ENCODE measurements around the gene PARP3. TPM values are rescaled to one million over a fixed set of nuclear protein-coding genes. Genes with fewer than 3 reads are reported as not detected.

The PARP3 gene
- total RNA-seq, 2 experiments from 2014 or later = 15.8 to 19.0 TPM

DNA sequence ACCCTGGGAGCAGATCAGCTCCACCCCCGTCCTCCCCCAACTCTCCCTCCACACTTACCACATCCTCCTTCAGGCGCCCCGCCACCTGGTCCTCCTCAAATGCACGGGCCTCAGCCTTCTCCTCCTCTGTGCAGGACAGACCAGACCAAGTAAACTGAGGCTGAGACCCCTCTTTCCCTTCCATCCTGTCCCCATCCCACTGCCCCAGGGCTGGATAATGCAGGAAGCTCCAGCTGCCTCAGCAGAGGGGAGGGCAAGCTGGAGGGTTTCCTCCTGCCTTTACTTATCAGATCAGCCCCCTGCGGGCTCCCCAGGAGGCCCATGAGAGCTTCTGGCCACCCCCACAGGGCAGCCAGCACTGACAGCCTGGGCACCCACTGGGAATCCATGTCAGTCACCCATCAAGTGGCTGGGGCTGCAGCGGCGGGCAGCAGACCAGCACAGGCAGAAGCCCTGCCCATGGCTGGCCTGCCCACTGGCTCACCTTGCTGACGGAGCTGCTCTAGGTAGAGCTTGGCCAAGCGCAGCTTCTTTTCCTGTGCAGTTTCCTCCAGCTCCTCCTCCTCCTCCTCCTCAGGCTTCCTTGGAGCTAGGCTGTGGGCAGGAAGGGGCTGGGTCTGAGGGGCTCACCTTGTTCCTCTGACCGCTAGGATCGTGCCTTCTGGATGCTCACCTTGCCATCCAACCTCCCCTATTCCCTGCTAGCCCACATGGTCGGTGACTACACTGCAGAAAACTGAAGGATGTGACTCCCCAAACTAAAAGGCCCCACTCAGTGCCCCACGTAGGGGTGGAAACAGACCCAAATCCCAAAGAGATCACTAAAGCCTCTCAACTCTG is 4.3 kb upstream of the PARP3 start:
- H3K4me3 Mint-ChIP-seq = no peak overlapping the region
- CTCF ChIA-PET = interaction anchor here (1.4 kb wide), 1 partner anchor 36 kb away, joined by 4 read pairs; the partner anchor contains the start of gene ABHD14B
- no peak for ATAC-seq

DNA sequence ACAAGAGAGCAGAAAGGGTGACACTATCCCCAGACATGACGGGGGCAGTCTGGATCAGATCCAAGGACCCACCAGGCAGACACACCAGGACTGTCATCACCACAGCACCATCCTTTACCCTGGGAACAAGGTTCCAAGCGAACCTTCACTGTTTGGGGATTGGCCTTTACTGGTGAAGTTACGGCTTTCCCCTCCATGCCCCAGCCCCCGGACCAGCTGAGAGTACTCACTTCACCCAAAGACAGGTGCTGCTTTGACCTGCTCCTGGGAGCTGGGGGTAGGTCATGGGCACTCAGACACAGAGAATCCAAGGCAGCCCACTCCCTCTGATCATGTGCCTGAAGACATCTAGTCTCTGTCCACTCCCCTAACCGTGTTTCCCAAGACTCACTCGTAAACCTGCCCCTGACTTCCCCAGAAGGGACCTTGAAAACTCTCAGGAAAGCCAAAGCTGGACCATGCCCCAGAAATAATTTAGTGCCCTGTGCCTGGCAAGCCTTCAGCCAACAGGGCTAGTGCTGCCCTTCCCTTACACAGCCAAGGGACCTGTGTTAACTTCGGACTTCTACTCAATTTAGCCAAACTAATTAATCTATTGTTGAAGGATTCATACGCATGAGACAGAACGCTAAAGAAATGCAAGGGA is 3.3 kb upstream of the PARP3 start:
- ATAC-seq = no peak
- DNase-seq = no peak
- no peaks in the 10 kb centered on the region for H3K9me3 Mint-ChIP-seq (ENCODE audit: low read depth)
- peaks cover 46% of the 10 kb centered on the region for H3K4me1 Mint-ChIP-seq
- CTCF ChIA-PET = interaction anchor here (1.4 kb wide), 1 partner anchor 35 kb away, joined by 4 read pairs; the partner anchor contains the start of gene ABHD14B
- peaks cover 21% of the 10 kb centered on the region for H3K36me3 Mint-ChIP-seq
- no peaks in the 10 kb centered on the region for H3K27me3 Mint-ChIP-seq
- no peak overlapping the region for H3K4me3 Mint-ChIP-seq
- H3K27ac Mint-ChIP-seq = no peak overlapping the region

More for the DNA sequence above, 4.3 kb upstream of the PARP3 start:
- H3K9me3 Mint-ChIP-seq (ENCODE audit: low read depth) = no peaks in the 10 kb centered on the region
- no peaks in the 10 kb centered on the region for H3K27me3 Mint-ChIP-seq
- peaks cover 41% of the 10 kb centered on the region for H3K4me1 Mint-ChIP-seq
- no peak for DNase-seq
- peaks cover 23% of the 10 kb centered on the region for H3K36me3 Mint-ChIP-seq
- peak overlapping the region; percentile 54 for H3K27ac Mint-ChIP-seq

DNA sequence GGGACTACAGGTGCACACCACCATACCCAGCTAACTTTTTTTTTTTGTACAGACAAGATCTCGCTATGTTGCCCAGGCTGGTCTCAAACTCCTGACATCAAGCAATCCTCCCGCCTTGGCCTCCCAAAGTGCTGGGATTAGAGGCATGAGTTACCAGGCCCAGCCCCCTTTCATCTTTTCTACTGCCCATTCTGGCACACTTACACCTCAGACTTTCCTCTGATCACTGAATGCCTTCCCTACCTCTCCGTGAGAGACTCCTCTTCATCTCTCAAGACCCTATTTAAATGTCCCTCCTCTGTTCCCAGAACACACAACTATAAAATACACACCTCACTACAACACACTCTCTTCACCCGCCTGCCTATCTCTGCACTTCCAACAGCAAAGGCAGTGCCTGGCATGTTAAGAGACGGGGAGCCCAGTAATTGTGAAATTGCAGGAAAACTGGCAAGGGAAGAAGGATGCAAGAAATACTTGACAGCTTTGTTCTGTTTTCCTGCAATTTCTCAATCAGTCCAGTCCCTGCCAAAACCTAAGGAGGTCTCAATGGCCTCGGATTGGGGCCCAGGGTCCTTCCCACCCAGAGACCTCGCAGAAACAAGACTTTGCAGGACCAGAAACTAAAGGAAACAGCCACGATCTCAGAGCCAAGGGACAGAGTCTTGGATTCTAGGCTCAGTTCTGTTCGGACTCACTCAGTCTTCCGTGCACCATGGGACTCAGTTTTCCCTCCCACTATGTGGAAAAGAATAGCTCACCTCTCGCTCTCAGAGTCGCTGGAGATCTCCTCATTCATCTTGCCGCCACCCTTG is 1.3 kb upstream of the PARP3 start:
- Mint-ChIP-seq H3K27me3 (no peaks in the 10 kb centered on the region), H3K4me1 (peaks cover 46% of the 10 kb centered on the region)
- peak; percentile 39 for DNase-seq

DNA sequence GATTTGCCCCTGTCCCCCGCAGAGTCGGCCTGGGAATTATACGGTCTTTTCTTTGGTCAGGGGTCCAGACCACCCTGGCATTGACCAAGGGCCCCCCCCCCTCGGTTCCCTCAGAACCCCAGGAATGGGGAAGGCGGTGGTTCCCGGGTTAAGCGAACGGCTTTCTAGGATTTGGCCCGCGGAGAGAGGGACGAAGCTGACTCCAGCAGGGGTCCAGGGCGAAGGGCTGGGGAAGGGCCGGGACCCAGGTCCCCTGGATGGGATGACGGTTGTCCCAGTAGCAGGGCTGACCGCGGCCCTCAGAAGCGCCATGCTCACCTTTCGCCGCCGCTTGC is 733 bp upstream of the PARP3 start:
- H3K4me3 Mint-ChIP-seq = peak overlapping the region; percentile 80
- CTCF ChIA-PET = interaction anchor here (0.6 to 4.9 kb wide), 22 partner anchors 14 to 441 kb away, joined by 3 to 65 read pairs (median 4); partner anchors contain the start of genes ABHD14A, ABHD14B, ACY1 and DCAF1
- no peak for DNase-seq
- no peaks in the 10 kb centered on the region for H3K27me3 Mint-ChIP-seq
- peak overlapping the region; percentile 66 for H3K27ac Mint-ChIP-seq
- H3K9me3 Mint-ChIP-seq (ENCODE audit: low read depth) = no peaks in the 10 kb centered on the region
- peaks cover 46% of the 10 kb centered on the region for H3K4me1 Mint-ChIP-seq
- ATAC-seq = no peak
- H3K36me3 Mint-ChIP-seq = peaks cover 11% of the 10 kb centered on the region

More for the DNA sequence above, 1.3 kb upstream of the PARP3 start:
- no peak for ATAC-seq
- Mint-ChIP-seq H3K4me3 (peak overlapping the region; percentile 80), H3K27ac (peak overlapping the region; percentile 66), H3K36me3 (peaks cover 14% of the 10 kb centered on the region), H3K9me3 (ENCODE audit: low read depth) (no peaks in the 10 kb centered on the region)
- CTCF ChIA-PET = interaction anchor here (0.6 to 4.9 kb wide), 22 partner anchors 14 to 441 kb away, joined by 3 to 65 read pairs (median 4); partner anchors contain the start of genes ABHD14A, ABHD14B, ACY1 and DCAF1

DNA sequence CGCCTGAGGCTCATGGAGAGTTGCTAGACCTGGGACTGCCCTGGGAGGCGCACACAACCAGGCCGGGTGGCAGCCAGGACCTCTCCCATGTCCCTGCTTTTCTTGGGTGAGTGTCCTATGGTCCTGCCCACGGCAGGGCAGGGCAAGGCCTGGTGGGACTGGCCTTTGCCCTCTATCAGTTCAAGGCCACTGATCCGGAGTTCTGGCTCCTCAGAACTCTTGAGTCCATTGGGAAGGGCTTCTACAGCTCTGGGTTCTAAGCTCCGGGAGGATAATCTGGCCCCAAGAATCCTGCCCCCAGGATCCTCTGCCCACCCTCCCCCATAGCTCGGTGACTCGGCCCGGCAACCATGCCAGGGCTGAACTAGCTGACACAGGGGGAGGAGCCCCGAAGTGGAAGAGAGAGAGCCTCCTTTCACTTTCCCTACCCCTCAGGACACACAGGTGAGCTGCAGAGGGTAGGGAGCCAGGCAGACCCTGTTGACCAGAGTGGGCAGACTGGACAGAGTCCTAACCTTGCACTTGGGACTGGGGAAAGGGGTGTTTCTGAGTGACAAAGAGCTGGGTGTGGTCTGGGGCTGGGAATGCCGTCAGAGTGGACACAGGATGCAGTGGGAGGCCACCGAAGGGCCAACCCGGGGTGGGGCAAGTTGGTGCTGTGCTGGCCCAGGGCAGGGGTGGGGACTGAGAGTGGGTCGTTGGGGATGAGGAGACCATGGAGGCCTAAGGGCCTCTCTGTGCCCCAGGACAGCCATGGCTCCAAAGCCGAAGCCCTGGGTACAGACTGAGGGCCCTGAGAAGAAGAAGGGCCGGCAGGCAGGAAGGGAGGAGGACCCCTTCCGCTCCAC is 664 bp downstream of the PARP3 start:
- ATAC-seq = peak; percentile 13
- Mint-ChIP-seq H3K9me3 (ENCODE audit: low read depth) (no peaks in the 10 kb centered on the region), H3K36me3 (peaks cover 5% of the 10 kb centered on the region), H3K27ac (peak overlapping the region; percentile 88), H3K4me1 (peaks cover 40% of the 10 kb centered on the region), H3K27me3 (no peaks in the 10 kb centered on the region), H3K4me3 (peak overlapping the region; percentile 80)
- CTCF ChIA-PET = interaction anchor here (0.6 to 4.9 kb wide), 19 partner anchors 10 to 443 kb away, joined by 3 to 65 read pairs (median 4); partner anchors contain the start of genes ABHD14A, ABHD14B, ACY1 and DUSP7
- peak; percentile 82 for DNase-seq

DNA sequence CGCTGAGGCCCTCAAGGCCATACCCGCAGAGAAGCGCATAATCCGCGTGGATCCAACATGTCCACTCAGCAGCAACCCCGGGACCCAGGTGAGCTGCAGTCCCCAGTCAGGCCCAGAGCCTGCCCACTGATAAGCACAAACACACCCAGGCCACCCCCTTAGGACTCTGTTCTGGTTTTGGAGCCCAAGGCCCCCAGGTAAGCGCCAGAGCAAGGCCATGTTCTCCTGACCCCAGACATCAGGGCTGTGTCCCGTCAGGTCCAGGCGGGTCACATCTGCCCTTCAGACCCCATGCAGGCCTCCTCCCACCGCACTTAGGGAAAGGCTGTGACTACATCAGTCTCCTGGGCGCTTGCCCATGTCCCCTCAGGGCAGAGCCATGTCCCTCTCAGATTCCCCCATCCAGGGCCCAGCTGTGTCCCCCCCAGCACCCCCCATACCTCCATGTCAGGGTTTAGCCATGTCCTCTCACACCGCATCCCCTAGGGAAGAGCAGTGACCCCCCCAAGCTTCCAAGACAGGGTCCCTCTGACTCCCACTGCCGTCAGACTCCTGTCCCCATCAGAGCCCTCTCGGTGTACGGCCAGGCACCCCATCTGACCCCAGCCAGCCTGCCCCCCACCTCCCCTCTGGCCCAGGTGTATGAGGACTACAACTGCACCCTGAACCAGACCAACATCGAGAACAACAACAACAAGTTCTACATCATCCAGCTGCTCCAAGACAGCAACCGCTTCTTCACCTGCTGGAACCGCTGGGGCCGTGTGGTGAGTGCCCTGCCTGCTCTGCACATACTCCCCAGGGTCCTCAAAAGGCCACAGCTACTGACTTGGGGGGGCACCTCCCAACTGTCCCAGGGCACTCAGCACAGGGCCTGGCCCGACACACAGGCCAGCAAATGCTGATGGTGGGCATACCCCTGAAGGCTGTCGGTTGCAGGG is 1.6 kb downstream of the PARP3 start:
- Mint-ChIP-seq H3K36me3 (peaks cover 5% of the 10 kb centered on the region), H3K27ac (no peak overlapping the region), H3K9me3 (ENCODE audit: low read depth) (no peaks in the 10 kb centered on the region), H3K4me3 (no peak overlapping the region), H3K4me1 (peaks cover 34% of the 10 kb centered on the region), H3K27me3 (no peaks in the 10 kb centered on the region)
- CTCF ChIA-PET = interaction anchor here (0.8 to 4.9 kb wide), 16 partner anchors 9 to 427 kb away, joined by 3 to 65 read pairs (median 4); partner anchors contain the start of genes ABHD14A, ABHD14B, ACY1 and DUSP7
- DNase-seq = no peak
- ATAC-seq = no peak

DNA sequence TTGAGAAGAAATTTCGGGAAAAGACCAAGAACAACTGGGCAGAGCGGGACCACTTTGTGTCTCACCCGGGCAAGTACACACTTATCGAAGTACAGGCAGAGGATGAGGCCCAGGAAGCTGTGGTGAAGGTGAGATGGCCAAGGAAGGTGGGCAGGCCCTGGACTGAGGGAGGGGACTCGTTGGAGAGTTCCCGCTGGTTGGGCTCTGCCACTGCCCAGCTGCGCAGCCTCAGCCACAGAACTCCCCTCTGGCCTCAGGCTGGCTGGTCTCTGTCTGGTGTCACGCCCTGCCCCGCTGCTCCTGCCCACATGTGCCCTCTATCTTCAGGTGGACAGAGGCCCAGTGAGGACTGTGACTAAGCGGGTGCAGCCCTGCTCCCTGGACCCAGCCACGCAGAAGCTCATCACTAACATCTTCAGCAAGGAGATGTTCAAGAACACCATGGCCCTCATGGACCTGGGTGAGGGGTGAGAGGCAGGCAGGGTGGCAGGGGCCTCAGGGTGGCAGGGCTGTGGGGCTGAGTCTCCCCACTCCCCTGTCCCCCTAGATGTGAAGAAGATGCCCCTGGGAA is 2.4 kb downstream of the PARP3 start:
- Mint-ChIP-seq H3K36me3 (peaks cover 5% of the 10 kb centered on the region), H3K27me3 (no peaks in the 10 kb centered on the region), H3K4me1 (peaks cover 29% of the 10 kb centered on the region), H3K27ac (no peak overlapping the region), H3K4me3 (no peak overlapping the region), H3K9me3 (ENCODE audit: low read depth) (no peaks in the 10 kb centered on the region)
- DNase-seq (no peak), ATAC-seq (no peak)
- CTCF ChIA-PET = interaction anchor here (0.9 to 4.9 kb wide), 4 partner anchors 29 to 200 kb away, joined by 3 to 65 read pairs (median 14); partner anchors contain the start of genes ABHD14A, ABHD14B and ACY1

DNA sequence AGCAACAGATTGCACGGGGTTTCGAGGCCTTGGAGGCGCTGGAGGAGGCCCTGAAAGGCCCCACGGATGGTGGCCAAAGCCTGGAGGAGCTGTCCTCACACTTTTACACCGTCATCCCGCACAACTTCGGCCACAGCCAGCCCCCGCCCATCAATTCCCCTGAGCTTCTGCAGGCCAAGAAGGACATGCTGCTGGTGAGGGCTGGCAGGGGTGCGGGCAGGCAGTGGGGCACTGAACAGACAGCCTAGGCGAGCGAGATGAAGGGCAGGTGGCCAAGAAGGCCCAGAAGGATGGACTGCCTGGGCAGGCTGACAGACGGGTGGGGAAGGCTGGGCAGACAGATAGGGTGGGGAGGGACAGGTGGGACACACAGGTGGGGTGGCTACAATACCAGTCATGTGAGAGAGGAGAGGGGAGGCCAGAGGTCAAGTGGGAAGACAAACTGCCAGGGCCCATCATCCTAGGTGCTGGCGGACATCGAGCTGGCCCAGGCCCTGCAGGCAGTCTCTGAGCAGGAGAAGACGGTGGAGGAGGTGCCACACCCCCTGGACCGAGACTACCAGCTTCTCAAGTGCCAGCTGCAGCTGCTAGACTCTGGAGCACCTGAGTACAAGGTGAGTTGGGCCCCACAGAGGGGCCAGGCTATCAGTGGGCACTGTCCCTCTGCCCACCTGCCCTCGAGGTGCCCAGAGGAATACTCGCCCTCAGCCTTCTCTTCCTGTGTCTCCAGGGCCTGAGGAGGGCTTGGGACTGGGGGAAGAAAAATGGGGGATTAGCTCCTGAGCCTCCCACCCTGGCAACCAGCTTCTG is 3.1 kb downstream of the PARP3 start:
- Mint-ChIP-seq H3K4me3 (no peak overlapping the region), H3K9me3 (ENCODE audit: low read depth) (no peaks in the 10 kb centered on the region), H3K27me3 (no peaks in the 10 kb centered on the region), H3K27ac (no peak overlapping the region), H3K4me1 (peaks cover 23% of the 10 kb centered on the region), H3K36me3 (peaks cover 4% of the 10 kb centered on the region)
- ATAC-seq (no peak), DNase-seq (no peak)
- CTCF ChIA-PET = interaction anchor here (1.6 to 4.9 kb wide), 3 partner anchors 29 to 108 kb away, joined by 5 to 65 read pairs (median 11); partner anchors contain the start of genes ABHD14A and ABHD14B

DNA sequence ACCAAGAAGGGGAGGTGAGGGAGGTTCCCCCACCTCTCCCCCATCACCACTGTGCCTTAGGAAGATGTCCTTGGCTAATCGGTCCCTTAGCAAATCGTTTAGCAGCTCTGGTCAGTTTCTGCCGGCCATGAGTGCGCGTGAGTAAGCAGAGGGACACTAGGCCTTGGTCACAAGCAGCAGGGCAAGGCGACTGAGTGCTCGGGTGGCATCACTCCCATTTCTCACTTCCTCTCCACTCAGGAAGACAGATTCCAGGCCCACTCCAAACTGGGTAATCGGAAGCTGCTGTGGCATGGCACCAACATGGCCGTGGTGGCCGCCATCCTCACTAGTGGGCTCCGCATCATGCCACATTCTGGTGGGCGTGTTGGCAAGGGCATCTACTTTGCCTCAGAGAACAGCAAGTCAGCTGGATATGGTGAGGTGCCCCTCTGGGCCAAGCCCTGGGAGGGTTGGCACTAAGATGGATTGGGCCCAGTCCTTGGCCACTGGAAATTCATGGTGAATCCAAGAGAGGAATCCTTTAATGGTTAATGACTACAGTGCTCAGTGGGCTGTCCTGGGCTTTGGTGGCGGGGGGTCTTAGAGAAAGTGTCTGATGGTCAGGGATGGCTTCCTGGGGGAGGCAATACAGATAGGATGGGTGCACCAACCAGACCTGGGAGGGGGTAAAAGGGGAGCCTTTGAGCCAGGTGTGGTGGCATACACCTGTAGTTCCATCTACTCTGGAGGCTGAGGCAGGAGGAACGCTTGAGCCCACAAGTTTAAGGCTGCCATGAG is 4.0 kb downstream of the PARP3 start:
- Mint-ChIP-seq H3K36me3 (no peaks in the 10 kb centered on the region), H3K4me1 (peaks cover 14% of the 10 kb centered on the region), H3K27me3 (peaks cover under 1% of the 10 kb centered on the region), H3K27ac (no peak overlapping the region), H3K9me3 (ENCODE audit: low read depth) (no peaks in the 10 kb centered on the region), H3K4me3 (no peak overlapping the region)
- CTCF ChIA-PET = interaction anchor here (2.3 kb wide), 1 partner anchor 28 kb away, joined by 11 read pairs; the partner anchor contains the start of genes ABHD14A and ABHD14B
- no peak for ATAC-seq
- no peak for DNase-seq

DNA sequence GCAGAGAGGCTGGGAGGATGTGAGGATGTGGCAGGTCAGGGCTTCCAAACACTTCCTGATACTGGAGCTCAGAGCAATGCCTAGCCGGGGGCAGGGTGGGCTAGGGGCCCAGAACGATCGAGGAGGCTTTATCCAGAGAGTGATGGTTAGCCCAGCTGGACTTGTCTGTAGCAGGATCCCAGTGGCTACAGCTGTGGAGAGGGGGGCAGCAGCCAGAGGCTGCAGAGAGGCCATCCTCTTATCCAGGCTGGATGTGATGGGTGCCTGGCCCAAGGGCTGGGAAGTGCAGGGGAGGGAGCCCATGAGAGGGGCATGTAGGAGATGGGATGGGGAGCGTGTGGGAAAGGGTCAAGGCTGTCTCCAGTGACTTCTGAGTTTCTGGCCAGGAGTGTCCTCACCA is 4.6 kb downstream of the PARP3 start:
- no peak overlapping the region for H3K4me3 Mint-ChIP-seq
- H3K27ac Mint-ChIP-seq = no peak overlapping the region
- H3K27me3 Mint-ChIP-seq = peaks cover 4% of the 10 kb centered on the region
- CTCF ChIA-PET = interaction anchor here (2.3 kb wide), 1 partner anchor 28 kb away, joined by 11 read pairs; the partner anchor contains the start of genes ABHD14A and ABHD14B
- no peaks in the 10 kb centered on the region for H3K9me3 Mint-ChIP-seq (ENCODE audit: low read depth)
- H3K4me1 Mint-ChIP-seq = peaks cover 12% of the 10 kb centered on the region
- ATAC-seq (no peak), DNase-seq (no peak)
- H3K36me3 Mint-ChIP-seq = no peaks in the 10 kb centered on the region

Measured in activated CD8-positive, alpha-beta memory T cell treated with anti-CD3 and anti-CD28 coated beads, Interleukin-2, amount 10 ng/mL, durations not matched to agents 7 days and 5 days (primary cell).